Measurements from ENCODE around the gene STEAP4. TPM values are rescaled to one million over a fixed set of nuclear protein-coding genes. Genes with fewer than 3 reads are reported as not detected.

STEAP4 gene
- total and polyA plus RNA-seq, 2 experiments from 2014 or later = 0.06 TPM; not detected in 1

- TF ChIP-seq ETS1 (IDR thresholded peaks at IDR 0.05) = no peak
- TF ChIP-seq ZNF331 (CRISPR knock-in tag; IDR thresholded peaks at IDR 0.05; ENCODE audit: low read depth) = no peak
Measured at GRCh38 chr7:88318196-88318595, 11.5 kb upstream of the STEAP4 start (continued).

- Histone ChIP-seq H3K27me3 (ENCODE audit: insufficient read depth) (no peaks in the 10 kb centered on the region), H3K36me3 (ENCODE audit: insufficient read depth) (no peaks in the 10 kb centered on the region), H3K9me2 (ENCODE audit: insufficient read depth) (no peaks in the 10 kb centered on the region), H3K4me1 (ENCODE audit: insufficient read depth) (no peaks in the 10 kb centered on the region), H2AFZ (no peak overlapping the region), H3K4me3 (no peak overlapping the region), H4K20me1 (replicated peaks; ENCODE audit: insufficient read depth) (no peaks in the 10 kb centered on the region), H3F3A (replicated peaks; ENCODE audit: low read depth) (no peaks in the 10 kb centered on the region), H3K27ac (ENCODE audit: low read depth) (no peak overlapping the region), H3K4me2 (no peak overlapping the region), H3K79me2 (replicated peaks; ENCODE audit: insufficient read depth) (no peaks in the 10 kb centered on the region)
- H3K27me3 Mint-ChIP-seq (ENCODE audit: insufficient read depth, low read depth, poor library complexity) = no peaks in the 10 kb centered on the region
- TF ChIP-seq STAT1 (IDR thresholded peaks at IDR 0.05; ENCODE audit: unreplicated experiment) (no peak), ZNF114 (CRISPR knock-in tag; IDR thresholded peaks at IDR 0.05) (no peak), CTCF (conservative IDR thresholded peaks at IDR 0.05; ENCODE audit: low read depth in 2 of 2) (no peak), REST (IDR thresholded peaks at IDR 0.05; ENCODE audit: unreplicated experiment) (no peak), ETS1 (IDR thresholded peaks at IDR 0.05) (no peak), EZH2phosphoT487 (IDR thresholded peaks at IDR 0.05; ENCODE audit: unreplicated experiment) (no peak), CREB1 (CRISPR knock-in tag; IDR thresholded peaks at IDR 0.05; ENCODE audit: low read depth) (no peak), POLR2AphosphoS5 (IDR thresholded peaks at IDR 0.05; ENCODE audit: low read depth) (no peak), NANOG (IDR thresholded peaks at IDR 0.05; ENCODE audit: borderline replicate concordance) (no peak), ZNF331 (CRISPR knock-in tag; IDR thresholded peaks at IDR 0.05; ENCODE audit: low read depth) (no peak), EZH2 (IDR thresholded peaks at IDR 0.05; ENCODE audit: low read depth, unreplicated experiment) (no peak), JUNB (IDR thresholded peaks at IDR 0.05; ENCODE audit: unreplicated experiment) (no peak)
- ATAC-seq = no peak
- peaks cover 5% of the 10 kb centered on the region; the same call in 1 of the 3 replicates for H3K4me1 Mint-ChIP-seq
- no peak for DNase-seq (ENCODE audit: low spot score)
- no peaks in the 10 kb centered on the region for H3K36me3 Mint-ChIP-seq (ENCODE audit: low read depth)
- H3K27ac Mint-ChIP-seq = no peak overlapping the region
- H3K9me3 Mint-ChIP-seq = no peaks in the 10 kb centered on the region
- H3K4me3 Mint-ChIP-seq = no peak overlapping the region
Measured at GRCh38 chr7:88317422-88317821, 10.7 kb upstream of the STEAP4 start.

All from GM23338 (cell line).